ENCODE data around the gene TTC21B.

GRCh38 chr2:165905269-165905668, 48.3 kb downstream of the TTC21B start:
- TF ChIP-seq CTCF (IDR thresholded peaks at IDR 0.05; ENCODE audit: control extremely low read depth in 1 of 3, insufficient read depth in 1 of 3, low read depth in 1 of 3, low read length in 3 of 3) (no peak), CHD7 (IDR thresholded peaks at IDR 0.05; ENCODE audit: insufficient replicate concordance, low read length) (no peak), POLR2A (IDR thresholded peaks at IDR 0.05; ENCODE audit: control extremely low read depth in 1 of 2, low read depth in 2 of 2, low read length in 2 of 2) (no peak), ATF3 (IDR thresholded peaks at IDR 0.05; ENCODE audit: insufficient read depth, low read depth, low read length) (no peak), TAF1 (IDR thresholded peaks at IDR 0.05; ENCODE audit: low read depth, low read length) (no peak), RFX5 (IDR thresholded peaks at IDR 0.05; ENCODE audit: borderline replicate concordance, low read depth, low read length) (no peak), MAX (IDR thresholded peaks at IDR 0.05) (no peak), POLR2AphosphoS5 (IDR thresholded peaks at IDR 0.05; ENCODE audit: low read depth, low read length) (no peak), USF2 (IDR thresholded peaks at IDR 0.05; ENCODE audit: low read length) (no peak)
